Esophagus squamous epithelium (tissue), 5 donors: ENCODE data around the gene BRME1. TPM values are rescaled to one million over a fixed set of nuclear protein-coding genes. Genes with fewer than 3 reads are reported as not detected.

ENCODE experiments used
- DNase-seq: peaks from one replicate; lab custom pipeline; 2025; lab: John Stamatoyannopoulos, UW
- H3K27ac ChIP-seq, 4 donors: fragments of 200-600 bp; sonication (generic); one replicate each; pipeline ENCODE4 v1.5.1; 2016 to 2019; ENCODE audit warnings: mild to moderate bottlenecking in 1 of 4
- H3K27me3 ChIP-seq, 4 donors: fragments of 200-600 bp; sonication (generic); 1 replicate in 3 of 4; 2 replicates in 1 of 4; pipeline versions ENCODE4 v1.5.1 to v1.6.0; 2017 to 2021; ENCODE audit warnings: antibody characterized with exemption in 1 of 4
- H3K36me3 ChIP-seq, 3 donors: fragments of 200-600 bp; sonication (generic); one replicate each; pipeline ENCODE4 v1.5.1; 2016 to 2019
- H3K4me1 ChIP-seq, 3 donors: fragments of 200-600 bp; sonication (generic); one replicate each; pipeline ENCODE4 v1.5.1; 2017 to 2019
- H3K4me3 ChIP-seq, 4 donors: fragments of 200-600 bp; sonication (generic); 1 replicate in 3 of 4; 2 replicates in 1 of 4; pipeline ENCODE4 v1.5.1; 2016 to 2019; ENCODE audit warnings: mild to moderate bottlenecking in 2 of 4, moderate library complexity in 1 of 4
- H3K9me3 ChIP-seq, 3 donors: fragments of 200-600 bp; sonication (generic); one replicate each; pipeline ENCODE4 v1.5.1; 2016 to 2019
- POLR2A ChIP-seq, 4 donors: fragments of 450-650 bp; IDR thresholded peaks; one replicate each; pipeline ENCODE4 v1.6.1; 2017; ENCODE audit warnings: antibody characterized with exemption in 4 of 4, mild to moderate bottlenecking in 4 of 4, moderate library complexity in 3 of 4
- WGBS, 2 donors: methylation state at CpG; one replicate each; pipeline ENCODE4 v1.1.5; 2018; 5-methylcytosine and 5-hydroxymethylcytosine counted together
- intact Hi-C: fragments of 100-400 bp; cut with DNase I; formaldehyde crosslinking; loops from one replicate; pipeline ENCODE4 v1.15.0; 2022
- total RNA-seq, 4 donors: library from RNA; depleted of rRNA; stranded (reverse); fragments of >200 nt; gene quantifications; one replicate each; pipeline ENCODE4 v1.1.0, GENCODE V29; 2016
- TF ChIP-seq, protein P1 (sequence below), 6 experiments: fragments of 450-650 bp in 4 of 6; fragments of 200-600 bp in 2 of 6; sonication (generic) in 2 of 6; IDR thresholded peaks; one replicate each; pipeline ENCODE4 v1.5.1; 2016 to 2019; ENCODE audit warnings: antibody characterized with exemption in 6 of 6, mild to moderate bottlenecking in 4 of 6, moderate library complexity in 4 of 6
- donor health status: DM: yes; HTN: yes; CAD: no.

The BRME1 gene
- total RNA-seq, 4 donors from 2014 or later = 1.8 to 6.3 (median 4.0) TPM

DNA sequence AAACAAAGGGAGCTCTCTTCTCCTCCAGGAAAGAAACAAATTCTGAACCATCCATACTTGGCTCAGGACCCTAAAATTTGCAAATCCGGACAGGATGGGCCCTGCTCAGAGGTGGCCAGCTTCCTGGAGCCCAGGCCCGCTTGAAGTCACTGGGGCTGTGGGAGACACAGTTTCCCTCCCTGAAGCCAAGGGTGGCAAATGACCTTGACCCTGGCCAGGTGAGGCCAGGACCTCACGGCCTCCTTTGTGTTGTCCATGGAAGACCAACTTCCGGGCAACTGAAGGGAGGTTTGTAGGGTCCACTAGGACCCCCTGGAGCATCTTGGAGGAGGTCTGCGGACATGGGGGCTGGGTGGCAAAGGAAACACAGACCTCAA lies 23.5 kb downstream of the BRME1 start:
- intact Hi-C loops = loop anchor here (10.0 kb wide), 1 partner anchor 192 kb away; the partner anchor contains the start of gene MISP3
- Histone ChIP-seq H3K4me1 (peaks cover 30 to 80% (median 45%) of the 10 kb centered on the region in 3 donors), H3K27me3 (no peaks in the 10 kb centered on the region), H3K4me3 (no peak overlapping the region), H3K9me3 (no peaks in the 10 kb centered on the region), H3K27ac (peak overlapping the region in 3 of 4 donors; percentile 89 to 95 (median 91)), H3K36me3 (no peaks in the 10 kb centered on the region)
- WGBS, 2 donors = 50% methylated on average over 2 of the region's 5 CpGs; no CpG with 5 or more reads in 1 of the 2 donors
- no peak for TF ChIP-seq POLR2A (IDR thresholded peaks at IDR 0.05)
- TF ChIP-seq, protein P1, sequence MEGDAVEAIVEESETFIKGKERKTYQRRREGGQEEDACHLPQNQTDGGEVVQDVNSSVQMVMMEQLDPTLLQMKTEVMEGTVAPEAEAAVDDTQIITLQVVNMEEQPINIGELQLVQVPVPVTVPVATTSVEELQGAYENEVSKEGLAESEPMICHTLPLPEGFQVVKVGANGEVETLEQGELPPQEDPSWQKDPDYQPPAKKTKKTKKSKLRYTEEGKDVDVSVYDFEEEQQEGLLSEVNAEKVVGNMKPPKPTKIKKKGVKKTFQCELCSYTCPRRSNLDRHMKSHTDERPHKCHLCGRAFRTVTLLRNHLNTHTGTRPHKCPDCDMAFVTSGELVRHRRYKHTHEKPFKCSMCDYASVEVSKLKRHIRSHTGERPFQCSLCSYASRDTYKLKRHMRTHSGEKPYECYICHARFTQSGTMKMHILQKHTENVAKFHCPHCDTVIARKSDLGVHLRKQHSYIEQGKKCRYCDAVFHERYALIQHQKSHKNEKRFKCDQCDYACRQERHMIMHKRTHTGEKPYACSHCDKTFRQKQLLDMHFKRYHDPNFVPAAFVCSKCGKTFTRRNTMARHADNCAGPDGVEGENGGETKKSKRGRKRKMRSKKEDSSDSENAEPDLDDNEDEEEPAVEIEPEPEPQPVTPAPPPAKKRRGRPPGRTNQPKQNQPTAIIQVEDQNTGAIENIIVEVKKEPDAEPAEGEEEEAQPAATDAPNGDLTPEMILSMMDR (IDR thresholded peaks at IDR 0.05) = no peak
- no peak for DNase-seq

DNA sequence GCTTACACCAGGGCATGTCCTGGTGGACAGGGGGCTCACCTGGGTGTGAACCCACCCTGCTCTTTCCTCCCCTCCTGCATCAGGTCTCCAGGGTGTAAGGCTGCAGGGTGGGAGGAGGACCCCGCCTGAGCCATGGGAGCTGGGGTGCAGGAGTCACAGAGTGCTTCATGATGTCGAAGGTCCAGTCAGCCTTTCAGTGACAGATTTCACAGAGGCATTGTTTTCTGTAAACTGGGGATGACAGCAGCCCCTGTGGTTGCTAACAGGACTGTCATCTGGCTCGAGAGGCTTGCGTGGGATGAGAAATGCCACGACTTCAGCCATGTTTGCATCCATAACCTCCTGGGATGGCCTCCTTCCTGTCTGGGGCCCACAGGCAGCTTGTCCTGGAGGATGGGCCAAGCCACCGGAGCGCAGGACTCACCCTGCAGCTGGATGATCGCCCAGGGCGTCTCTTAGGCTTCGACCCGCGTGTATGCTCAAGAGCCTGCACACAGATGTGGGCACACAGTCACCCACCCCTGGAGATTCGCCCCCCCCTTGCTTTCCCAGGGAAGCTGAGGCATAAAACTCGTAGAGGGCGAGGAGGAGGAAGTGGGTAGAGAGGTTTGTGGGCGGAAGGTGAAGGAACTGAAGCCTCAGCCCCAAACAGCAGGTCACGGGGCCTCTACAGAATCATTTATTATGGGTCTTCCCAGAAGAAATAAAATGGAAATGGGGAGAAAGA lies 24.1 kb downstream of the BRME1 start:
- peak overlapping the region; percentile 89 to 95 (median 90) for H3K27ac ChIP-seq
- DNase-seq = no peak
- intact Hi-C loops = loop anchor here (10.0 kb wide), 1 partner anchor 193 kb away; the partner anchor contains the start of gene MISP3
- TF ChIP-seq, protein P1 (IDR thresholded peaks at IDR 0.05) = no peak
- no peak for TF ChIP-seq POLR2A (IDR thresholded peaks at IDR 0.05)
- 49 to 52% methylated on average over 6 to 7 of the region's 17 CpGs for WGBS, 2 donors
- H3K36me3 ChIP-seq = no peaks in the 10 kb centered on the region
- no peaks in the 10 kb centered on the region for H3K27me3 ChIP-seq
- no peaks in the 10 kb centered on the region for H3K9me3 ChIP-seq
- H3K4me3 ChIP-seq = no peak overlapping the region
- H3K4me1 ChIP-seq = peaks cover 30 to 75% (median 43%) of the 10 kb centered on the region in 3 donors

DNA sequence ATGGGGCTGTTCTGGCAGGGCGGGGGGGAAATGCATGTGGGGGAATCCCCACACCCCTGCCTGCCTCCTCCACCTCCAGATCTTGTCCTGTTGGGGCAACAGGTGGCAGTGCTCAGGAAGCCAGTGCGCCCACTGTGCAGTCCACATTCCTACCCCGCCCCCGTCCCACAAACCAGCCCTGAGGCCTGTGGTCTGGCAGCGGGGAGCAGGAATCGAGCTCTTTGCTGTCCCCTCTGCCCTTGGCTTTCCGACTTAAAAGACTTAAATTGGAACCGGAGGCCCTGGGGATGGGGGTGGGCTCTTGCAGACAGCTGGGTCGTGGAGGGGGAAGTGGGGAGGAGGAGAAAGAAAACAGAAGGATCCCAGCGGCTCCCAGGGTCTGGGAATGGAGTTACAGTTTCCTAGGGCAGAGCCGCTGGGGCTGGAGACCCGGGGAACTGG lies 24.6 kb downstream of the BRME1 start:
- no peak overlapping the region for H3K4me3 ChIP-seq
- intact Hi-C loops = loop anchor here (10.0 kb wide), 1 partner anchor 194 kb away; the partner anchor contains the start of gene MISP3
- H3K4me1 ChIP-seq = peaks cover 29 to 69% (median 41%) of the 10 kb centered on the region in 3 donors
- H3K9me3 ChIP-seq = no peaks in the 10 kb centered on the region
- H3K27ac ChIP-seq = peak overlapping the region; percentile 89 to 95 (median 90)
- no peak for DNase-seq
- no peaks in the 10 kb centered on the region for H3K27me3 ChIP-seq
- H3K36me3 ChIP-seq = no peaks in the 10 kb centered on the region
- WGBS, 2 donors = 31 to 72% methylated on average over 2 to 4 of the region's 12 CpGs
- TF ChIP-seq, protein P1 (IDR thresholded peaks at IDR 0.05) = no peak
- no peak for TF ChIP-seq POLR2A (IDR thresholded peaks at IDR 0.05)

DNA sequence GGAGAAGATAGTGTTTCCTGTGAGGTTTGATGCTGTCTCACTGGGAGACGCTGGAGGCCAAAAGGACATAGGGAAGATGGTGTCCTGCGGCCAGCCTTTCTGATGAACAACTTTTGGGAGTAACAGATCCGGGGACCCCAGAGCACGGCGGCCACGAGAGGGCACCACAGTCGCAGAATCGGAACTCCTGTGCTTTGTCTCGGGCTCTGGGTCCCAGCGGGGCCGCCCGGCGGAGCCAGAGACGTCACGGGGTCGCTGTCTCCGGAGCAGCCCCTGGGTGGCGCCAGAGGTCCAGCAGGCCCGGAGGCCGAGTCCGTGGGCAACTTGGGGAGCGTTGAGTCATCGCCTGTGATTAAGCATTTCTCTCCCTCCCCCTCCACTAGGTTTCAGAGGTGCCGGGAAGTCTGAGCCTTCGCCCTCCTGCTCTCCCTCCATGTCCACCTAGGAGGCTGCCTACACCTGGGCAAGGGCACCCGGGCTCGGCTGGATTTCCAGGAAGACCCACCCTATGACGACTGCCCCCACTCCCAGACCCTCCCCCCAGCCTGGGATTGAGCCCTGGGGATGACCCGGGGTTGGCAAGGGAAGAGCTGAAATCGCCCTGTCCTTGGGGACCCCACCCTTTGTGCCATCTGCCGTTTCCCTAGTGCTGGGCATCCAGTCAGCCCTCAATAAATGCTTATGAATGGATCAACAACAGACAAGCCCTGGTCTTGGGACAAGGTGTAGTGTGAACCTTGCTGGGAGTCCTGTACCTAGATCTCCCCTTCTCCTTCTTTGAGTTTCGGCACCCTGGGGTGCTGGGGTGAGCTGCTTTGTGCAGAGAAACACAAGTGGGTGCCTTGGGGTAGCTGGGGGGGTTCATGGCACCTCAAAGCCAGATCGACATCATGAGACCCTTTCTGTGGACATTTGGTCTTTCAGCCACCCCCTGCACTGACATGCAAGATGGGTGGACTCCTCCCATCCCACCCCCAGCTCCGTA lies 25.6 kb downstream of the BRME1 start:
- WGBS, 2 donors = 1 to 2% methylated on average over 7 to 15 of the region's 34 CpGs

More for the DNA sequence above, 25.6 kb downstream of the BRME1 start:
- Histone ChIP-seq H3K4me1 (peaks cover 20 to 60% (median 32%) of the 10 kb centered on the region in 3 donors), H3K36me3 (no peaks in the 10 kb centered on the region), H3K27ac (peak overlapping the region; percentile 89 to 95 (median 90)), H3K27me3 (no peaks in the 10 kb centered on the region), H3K9me3 (no peaks in the 10 kb centered on the region), H3K4me3 (peak overlapping the region; percentile 19 to 56 (median 32))
- TF ChIP-seq, protein P1 (IDR thresholded peaks at IDR 0.05) = peak; percentile 96 to 100 (median 100)
- peak in 1 of 4 donors; percentile 32 for TF ChIP-seq POLR2A (IDR thresholded peaks at IDR 0.05)
- intact Hi-C loops = loop anchor here (10.0 kb wide), 1 partner anchor 194 kb away; the partner anchor contains the start of gene MISP3
- DNase-seq = peak; percentile 82
